Activated T-cell treated with anti-CD3 and anti-CD28 coated beads, Interleukin-2, amount 50 U/mL, for 4 hours (primary cell): ENCODE results near the gene ATP6V0C. TPM values are rescaled to one million over a fixed set of nuclear protein-coding genes. Genes with fewer than 3 reads are reported as not detected.

Experiments
- ATAC-seq, 2 donors: fragments of 200-7000 bp; cut with Tn5 transposase; one replicate each; pipeline ENCODE4 v1.10.0; 2021
- DNase-seq: peaks from one replicate; pipeline ENCODE4 v3.0.0-alpha.2; 2020
- H3K27me3 Mint-ChIP-seq: one replicate; pipeline ENCODE4 v1.8.0; 2021; ENCODE audit warnings: low read depth, mixed read lengths
- H3K36me3 Mint-ChIP-seq: one replicate; pipeline ENCODE4 v1.8.0; 2022; ENCODE audit warnings: mixed read lengths; ENCODE audit not compliant: insufficient read depth
- H3K4me1 Mint-ChIP-seq: one replicate; pipeline ENCODE4 v1.8.0; 2021; ENCODE audit warnings: low read depth, mixed read lengths
- H3K4me3 Mint-ChIP-seq: one replicate; pipeline ENCODE4 v1.8.0; 2021; ENCODE audit warnings: mild to moderate bottlenecking, moderate library complexity, mixed read lengths
- H3K9me3 Mint-ChIP-seq: one replicate; pipeline ENCODE4 v1.8.0; 2021; ENCODE audit warnings: mixed read lengths
- total RNA-seq, 3 donors: library from RNA; stranded (reverse); gene quantifications; one replicate each; pipeline ENCODE4 v1.2.1, GENCODE V29; 2021

Gene ATP6V0C
- total RNA-seq, 3 donors from 2014 or later, result 184 to 198 (median 188) TPM

GRCh38 chr16:2505695-2506094 lies 8.1 kb upstream of the ATP6V0C start:
- ATAC-seq (no peak), DNase-seq (no peak)
- H3K9me3 Mint-ChIP-seq, result no peaks in the 10 kb centered on the region
- H3K36me3 Mint-ChIP-seq, result no peaks in the 10 kb centered on the region
- no peak overlapping the region for H3K4me3 Mint-ChIP-seq
- H3K27me3 Mint-ChIP-seq, result no peaks in the 10 kb centered on the region
- H3K4me1 Mint-ChIP-seq, result peaks cover 7% of the 10 kb centered on the region

- DNase-seq, result no peak
- ATAC-seq, result no peak
- H3K36me3 Mint-ChIP-seq, result no peaks in the 10 kb centered on the region
- H3K27me3 Mint-ChIP-seq, result no peaks in the 10 kb centered on the region
- H3K4me1 Mint-ChIP-seq, result peaks cover 9% of the 10 kb centered on the region
- H3K9me3 Mint-ChIP-seq, result no peaks in the 10 kb centered on the region
- no peak overlapping the region for H3K4me3 Mint-ChIP-seq
Measured at GRCh38 chr16:2507052-2507659, 6.6 kb upstream of the ATP6V0C start.

DNA sequence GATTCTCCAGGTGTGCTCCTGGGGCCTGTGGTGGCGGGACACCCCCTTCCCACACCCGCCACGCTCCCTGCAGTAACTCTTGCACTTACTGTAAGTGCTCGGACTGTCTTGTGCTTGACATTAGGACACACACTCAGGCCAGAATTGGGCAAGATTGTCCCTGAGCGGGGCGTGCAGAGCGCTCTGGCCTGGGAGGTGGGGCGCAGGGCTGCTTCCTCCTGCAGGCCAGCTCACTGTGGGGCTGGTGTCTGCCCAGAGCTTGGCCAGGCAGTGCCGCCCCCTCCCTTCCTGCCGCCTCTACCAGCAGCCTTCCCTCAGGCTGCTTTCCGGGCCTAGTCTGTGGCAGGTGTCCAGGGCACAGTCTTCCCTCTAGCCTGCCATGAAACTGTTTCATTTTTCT lies 6.1 kb upstream of the ATP6V0C start:
- no peak overlapping the region for H3K4me3 Mint-ChIP-seq
- no peaks in the 10 kb centered on the region for H3K27me3 Mint-ChIP-seq
- peaks cover 13% of the 10 kb centered on the region for H3K4me1 Mint-ChIP-seq
- ATAC-seq (no peak), DNase-seq (no peak)
- H3K9me3 Mint-ChIP-seq, result no peaks in the 10 kb centered on the region
- no peaks in the 10 kb centered on the region for H3K36me3 Mint-ChIP-seq

- H3K36me3 Mint-ChIP-seq, result no peaks in the 10 kb centered on the region
- DNase-seq (no peak), ATAC-seq (no peak)
- no peaks in the 10 kb centered on the region for H3K9me3 Mint-ChIP-seq
- peaks cover 18% of the 10 kb centered on the region for H3K4me1 Mint-ChIP-seq
- H3K4me3 Mint-ChIP-seq, result no peak overlapping the region
- no peaks in the 10 kb centered on the region for H3K27me3 Mint-ChIP-seq
Measured at GRCh38 chr16:2508722-2509400, 4.9 kb upstream of the ATP6V0C start.

- Mint-ChIP-seq H3K9me3 (no peaks in the 10 kb centered on the region), H3K27me3 (no peaks in the 10 kb centered on the region), H3K4me3 (no peak overlapping the region), H3K4me1 (peaks cover 29% of the 10 kb centered on the region), H3K36me3 (peaks cover under 1% of the 10 kb centered on the region)
- ATAC-seq (no peak), DNase-seq (peak; percentile 3)
Measured at GRCh38 chr16:2511128-2511800, 2.5 kb upstream of the ATP6V0C start.

GRCh38 chr16:2511996-2512734 lies 1.6 kb upstream of the ATP6V0C start:
- no peak for ATAC-seq
- DNase-seq, result peak; percentile 2
- H3K27me3 Mint-ChIP-seq, result no peaks in the 10 kb centered on the region
- peak overlapping the region; percentile 86 for H3K4me3 Mint-ChIP-seq
- H3K9me3 Mint-ChIP-seq, result no peaks in the 10 kb centered on the region
- H3K4me1 Mint-ChIP-seq, result peaks cover 38% of the 10 kb centered on the region
- peaks cover 6% of the 10 kb centered on the region for H3K36me3 Mint-ChIP-seq

GRCh38 chr16:2512735-2513404 lies 882 bp upstream of the ATP6V0C start:
- H3K4me1 Mint-ChIP-seq, result peaks cover 45% of the 10 kb centered on the region
- H3K36me3 Mint-ChIP-seq, result peaks cover 6% of the 10 kb centered on the region
- H3K27me3 Mint-ChIP-seq, result no peaks in the 10 kb centered on the region
- DNase-seq (peak; percentile 10), ATAC-seq (no peak)
- H3K9me3 Mint-ChIP-seq, result no peaks in the 10 kb centered on the region
- H3K4me3 Mint-ChIP-seq, result peak overlapping the region; percentile 86

GRCh38 chr16:2514333-2515179 lies 804 bp downstream of the ATP6V0C start:
- ATAC-seq (peak; percentile 5 to 8), DNase-seq (peak; percentile 27)
- Mint-ChIP-seq H3K9me3 (no peaks in the 10 kb centered on the region), H3K27me3 (no peaks in the 10 kb centered on the region), H3K4me1 (peaks cover 53% of the 10 kb centered on the region), H3K4me3 (peak overlapping the region; percentile 93), H3K36me3 (peaks cover 6% of the 10 kb centered on the region)

DNA sequence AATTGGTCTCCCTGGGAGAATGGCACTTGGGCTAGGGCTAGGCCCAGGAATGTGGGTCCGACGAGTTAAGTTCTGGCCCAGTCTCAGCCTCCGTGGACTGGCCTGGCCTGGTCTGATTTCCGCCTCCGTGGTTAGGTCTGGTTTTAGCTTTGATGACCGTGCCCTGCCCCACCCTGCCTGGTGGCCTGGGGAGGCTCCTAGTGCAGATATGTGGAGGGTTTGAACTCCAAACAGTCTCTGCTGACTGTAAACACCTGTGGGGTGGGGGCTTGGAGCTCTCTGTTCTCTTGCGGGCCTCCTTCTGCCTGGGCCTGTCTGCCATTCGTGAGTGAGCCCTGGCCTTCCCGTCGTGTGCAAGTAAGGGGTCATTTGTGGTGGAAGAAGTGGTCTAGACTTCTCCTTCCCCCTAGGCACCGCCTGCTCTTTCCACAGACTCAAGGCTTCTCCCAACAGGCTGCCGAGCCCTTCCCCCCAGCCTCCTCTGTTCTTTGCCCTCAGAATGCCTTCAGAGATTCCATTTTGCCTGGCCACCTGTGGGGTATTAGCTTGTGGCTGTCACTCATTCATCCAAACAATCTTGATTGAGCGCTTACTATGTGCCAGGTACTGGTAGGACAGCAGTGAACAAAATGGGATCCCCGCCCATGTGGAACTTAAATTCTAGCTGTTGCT lies 1.6 kb downstream of the ATP6V0C start:
- DNase-seq (no peak), ATAC-seq (no peak)
- Mint-ChIP-seq H3K36me3 (peaks cover 10% of the 10 kb centered on the region), H3K9me3 (no peaks in the 10 kb centered on the region), H3K4me1 (peaks cover 54% of the 10 kb centered on the region), H3K27me3 (no peaks in the 10 kb centered on the region), H3K4me3 (peak overlapping the region; percentile 93)

DNA sequence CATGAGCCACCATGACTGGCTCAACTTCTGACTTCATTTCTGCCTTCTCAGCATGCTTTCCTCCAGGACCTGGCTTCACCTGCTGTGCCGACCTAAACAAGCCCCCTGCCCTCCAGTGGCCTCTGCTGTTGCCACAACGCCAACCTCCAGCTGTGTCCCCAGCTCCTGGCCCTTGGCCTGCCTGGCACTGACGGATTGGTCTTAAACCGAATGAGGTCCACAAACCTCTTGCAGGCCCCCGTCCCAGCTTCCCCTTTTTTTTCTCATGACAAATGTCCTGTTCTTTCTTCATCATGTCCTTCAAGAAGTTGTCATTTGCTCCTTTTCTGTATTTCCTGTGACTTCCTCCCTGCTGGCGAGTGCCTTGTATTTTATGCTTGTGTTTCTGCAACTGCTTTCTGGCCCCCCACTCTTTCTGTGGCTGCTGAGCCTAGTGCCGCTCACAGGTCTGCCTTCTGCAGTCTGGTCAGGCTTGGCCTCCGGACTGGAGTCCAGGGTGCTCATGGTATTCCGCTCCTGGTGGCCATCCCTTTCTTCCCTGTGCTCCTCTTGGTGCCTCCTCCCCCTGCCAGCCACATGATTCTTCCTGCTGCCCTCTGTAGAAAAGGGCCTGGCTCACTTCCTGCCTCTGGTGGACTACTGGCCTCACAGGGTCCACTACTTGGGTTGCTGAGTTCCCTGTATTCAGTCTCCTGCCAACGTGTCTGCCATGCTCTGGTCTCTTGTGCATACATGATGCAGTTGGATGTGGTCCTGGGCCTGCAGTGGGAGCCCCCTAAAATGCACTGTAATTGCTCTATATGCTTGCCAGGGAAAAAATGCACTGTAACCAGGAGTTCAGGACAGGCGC lies 2.9 kb downstream of the ATP6V0C start:
- peaks cover 10% of the 10 kb centered on the region for H3K36me3 Mint-ChIP-seq
- no peaks in the 10 kb centered on the region for H3K27me3 Mint-ChIP-seq
- peak overlapping the region; percentile 93 for H3K4me3 Mint-ChIP-seq
- no peak for ATAC-seq
- peaks cover 58% of the 10 kb centered on the region for H3K4me1 Mint-ChIP-seq
- no peaks in the 10 kb centered on the region for H3K9me3 Mint-ChIP-seq
- no peak for DNase-seq

DNA sequence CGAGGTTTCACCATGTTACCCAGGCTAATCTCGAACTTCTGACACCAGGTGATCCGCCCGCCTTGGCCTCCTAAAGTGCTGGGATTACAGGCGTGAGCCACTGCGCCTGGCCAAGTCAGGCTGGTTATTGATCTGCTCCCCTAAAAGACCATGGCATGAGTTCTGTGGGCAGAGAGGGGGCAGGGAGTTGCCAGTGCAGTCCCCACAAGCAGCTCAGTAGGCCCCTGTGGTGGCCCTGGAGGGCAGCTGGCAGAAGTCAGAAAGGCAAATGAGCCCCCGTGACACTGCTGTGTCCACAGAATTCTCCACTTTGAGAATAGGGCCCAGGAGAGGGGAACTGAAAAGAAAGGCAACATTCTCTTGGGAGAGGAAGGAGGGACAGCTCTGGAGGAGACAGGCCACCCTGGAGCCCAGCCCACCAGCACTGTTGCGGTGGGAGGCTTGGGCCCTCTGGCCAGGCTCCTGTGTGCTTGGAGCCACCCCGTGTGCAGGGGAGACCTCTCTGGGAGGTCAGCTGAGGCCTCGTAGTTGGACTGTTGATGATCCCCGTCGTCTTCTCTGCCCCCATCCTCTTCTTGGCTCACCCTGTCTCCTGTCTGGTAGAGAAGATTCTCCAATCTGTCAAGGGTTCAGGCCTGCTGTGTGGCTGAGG lies 4.3 kb downstream of the ATP6V0C start:
- no peak for ATAC-seq
- peaks cover 51% of the 10 kb centered on the region for H3K4me1 Mint-ChIP-seq
- H3K9me3 Mint-ChIP-seq, result no peaks in the 10 kb centered on the region
- H3K36me3 Mint-ChIP-seq, result peaks cover 10% of the 10 kb centered on the region
- no peak for DNase-seq
- no peaks in the 10 kb centered on the region for H3K27me3 Mint-ChIP-seq
- H3K4me3 Mint-ChIP-seq, result no peak overlapping the region
